Measurements from ENCODE around the gene CHORDC1.
"Not testable (repeated sequence)": the region's sequence is repeated elsewhere in the genome, so short reads cannot be mapped to it uniquely, and the experiment has no call there.

CHORDC1 gene

DNA sequence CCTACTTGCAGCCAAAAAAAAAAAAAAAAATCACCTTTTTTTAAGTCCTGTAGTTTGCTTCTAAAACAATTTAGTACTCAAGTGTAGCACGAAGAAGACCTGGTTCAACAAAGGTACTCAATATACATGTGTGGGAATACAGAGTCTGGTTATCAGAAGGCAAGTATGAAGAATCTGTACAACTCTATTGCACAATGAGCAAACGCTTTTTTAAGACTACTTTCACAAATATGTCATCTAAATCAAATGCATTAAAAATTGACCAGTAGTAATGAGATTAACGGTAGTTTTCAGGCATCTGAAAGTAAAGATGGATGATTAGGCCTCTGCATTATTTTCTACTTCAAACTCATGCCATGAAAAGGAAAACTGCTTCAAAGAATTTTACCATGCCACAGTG is 9.5 kb downstream of the CHORDC1 start:
- DNase-seq = no peak

DNA sequence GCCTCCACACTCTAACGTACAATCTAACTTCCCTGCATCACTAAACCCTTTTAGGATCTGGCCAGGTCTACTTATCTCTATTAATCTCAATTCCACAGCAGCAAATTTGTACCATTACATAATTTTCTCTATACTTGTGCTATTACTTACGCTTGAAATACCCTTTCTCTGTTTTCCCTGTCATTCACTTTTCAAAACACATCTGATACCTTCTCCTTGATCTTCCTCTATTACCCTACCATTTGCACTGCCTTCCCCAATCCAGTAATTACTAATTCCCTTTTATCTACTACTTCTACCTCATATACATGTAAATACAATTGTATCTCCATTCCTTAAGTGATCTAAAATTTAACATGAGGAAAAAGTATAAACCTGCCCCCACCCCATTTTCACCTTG is 14.0 kb downstream of the CHORDC1 start:
- no peak for DNase-seq

DNA sequence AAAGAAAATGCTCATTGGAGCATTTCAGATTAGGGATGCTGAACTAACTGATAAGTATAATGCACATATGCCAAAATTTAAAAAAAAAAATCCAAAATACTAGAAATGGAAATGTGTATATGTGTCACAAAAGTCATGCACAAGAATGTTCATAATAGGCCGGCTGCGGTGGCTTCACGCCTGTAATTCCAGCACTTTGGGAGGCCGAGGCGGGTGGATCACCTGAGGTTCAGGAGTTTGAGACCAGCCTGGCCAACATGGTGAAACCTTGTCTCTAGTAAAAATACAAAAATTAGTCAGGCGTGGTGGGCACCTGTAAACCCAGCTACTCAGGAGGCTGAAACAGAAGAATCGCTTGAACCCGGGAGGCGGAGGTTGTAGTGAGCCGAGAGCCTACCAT is 14.9 kb downstream of the CHORDC1 start:
- DNase-seq = not testable (repeated sequence)

DNA sequence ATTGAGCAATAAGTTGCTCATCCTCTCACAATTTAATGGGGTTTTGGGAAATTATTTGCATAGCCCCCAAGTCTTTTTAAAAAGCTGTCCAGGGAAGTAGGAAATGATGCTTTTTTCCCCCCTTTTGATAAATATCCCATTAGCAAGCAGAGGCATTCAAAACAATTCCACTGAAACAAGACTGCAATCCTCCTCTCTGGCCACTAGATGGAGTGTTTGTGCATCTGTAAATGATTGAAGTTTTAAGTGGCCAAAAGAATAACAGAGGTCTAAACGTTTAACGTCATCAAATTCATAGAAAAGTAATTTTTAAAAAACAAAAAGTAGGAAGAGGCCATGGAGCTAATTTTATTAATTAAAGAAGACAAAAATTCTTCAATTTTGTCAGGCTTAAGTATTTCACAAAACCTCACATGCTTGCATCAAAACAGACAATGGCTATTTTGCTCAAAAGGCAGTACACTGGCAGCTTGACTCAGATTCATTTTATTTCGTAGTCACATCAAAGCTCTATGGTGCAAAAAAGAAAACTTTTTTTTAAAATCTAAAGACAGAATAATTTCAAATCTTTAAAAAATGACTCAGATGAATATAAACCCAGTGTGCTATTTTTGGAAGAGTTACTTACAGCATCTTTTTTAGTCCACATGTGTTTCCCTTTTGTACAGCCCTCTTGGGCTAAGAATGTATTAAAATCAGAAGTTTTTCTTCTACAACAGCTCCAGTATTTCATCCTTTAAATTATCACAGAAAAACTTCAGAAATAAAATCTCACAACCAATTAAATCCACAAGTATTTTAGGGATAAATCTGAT is 17.8 kb downstream of the CHORDC1 start:
- DNase-seq = no peak

DNA sequence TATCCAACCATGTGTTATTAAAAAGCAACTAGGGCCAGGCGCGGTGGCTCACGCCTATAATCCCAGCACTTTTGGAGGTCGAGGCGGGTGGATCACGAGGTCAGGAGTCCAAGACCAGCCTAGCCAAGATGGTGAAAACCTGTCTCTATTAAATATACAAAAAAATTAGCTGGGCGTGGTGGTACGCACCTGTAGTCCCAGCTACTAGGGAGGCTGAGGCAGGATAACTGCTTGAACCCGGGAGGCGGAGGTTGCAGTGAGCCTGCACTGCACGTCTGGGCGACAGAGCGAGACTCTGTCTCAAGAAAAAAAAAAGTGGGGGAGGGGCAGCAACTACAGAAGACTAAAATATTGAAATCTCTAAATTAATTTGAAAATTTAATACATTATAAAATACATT is 18.4 kb downstream of the CHORDC1 start:
- DNase-seq = no peak

DNA sequence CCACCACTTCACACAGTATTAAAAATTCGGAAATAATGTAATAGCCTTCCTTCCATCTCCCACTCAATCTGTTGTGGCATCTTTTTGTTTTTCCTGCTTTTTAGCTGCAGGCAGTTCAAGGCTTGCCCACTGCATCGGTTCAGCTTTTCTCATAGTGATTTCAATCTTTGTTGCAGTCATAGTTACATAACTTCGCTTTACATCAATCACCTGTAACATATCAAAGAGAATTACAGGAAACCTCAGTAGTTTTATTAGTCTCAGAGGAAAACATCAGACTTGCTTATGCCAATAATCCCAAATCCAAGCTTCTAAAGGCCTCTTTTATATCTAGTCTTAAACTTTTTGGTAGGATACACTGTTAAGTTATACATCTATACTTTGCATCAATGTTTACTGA is 20.5 kb downstream of the CHORDC1 start:
- no peak for DNase-seq

DNA sequence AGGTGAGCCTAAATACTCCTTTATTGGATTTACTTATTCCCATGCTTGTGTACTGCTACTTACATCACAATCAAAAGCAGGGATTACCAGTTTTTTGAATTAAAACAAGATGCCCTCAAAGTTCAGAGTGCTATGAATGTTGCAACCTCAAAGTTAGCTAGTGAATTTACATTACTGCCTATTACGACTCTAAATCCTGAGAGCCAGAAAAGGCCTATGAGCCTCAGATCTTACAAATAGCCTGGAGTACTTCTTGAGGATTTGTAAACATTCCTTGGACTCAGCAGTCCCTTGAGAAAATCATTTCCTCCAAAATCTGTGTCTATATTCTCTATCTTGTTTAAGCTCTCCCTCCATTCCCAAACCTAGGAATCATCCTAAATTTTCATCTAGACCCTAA is 25.5 kb downstream of the CHORDC1 start:
- no peak for DNase-seq

DNA sequence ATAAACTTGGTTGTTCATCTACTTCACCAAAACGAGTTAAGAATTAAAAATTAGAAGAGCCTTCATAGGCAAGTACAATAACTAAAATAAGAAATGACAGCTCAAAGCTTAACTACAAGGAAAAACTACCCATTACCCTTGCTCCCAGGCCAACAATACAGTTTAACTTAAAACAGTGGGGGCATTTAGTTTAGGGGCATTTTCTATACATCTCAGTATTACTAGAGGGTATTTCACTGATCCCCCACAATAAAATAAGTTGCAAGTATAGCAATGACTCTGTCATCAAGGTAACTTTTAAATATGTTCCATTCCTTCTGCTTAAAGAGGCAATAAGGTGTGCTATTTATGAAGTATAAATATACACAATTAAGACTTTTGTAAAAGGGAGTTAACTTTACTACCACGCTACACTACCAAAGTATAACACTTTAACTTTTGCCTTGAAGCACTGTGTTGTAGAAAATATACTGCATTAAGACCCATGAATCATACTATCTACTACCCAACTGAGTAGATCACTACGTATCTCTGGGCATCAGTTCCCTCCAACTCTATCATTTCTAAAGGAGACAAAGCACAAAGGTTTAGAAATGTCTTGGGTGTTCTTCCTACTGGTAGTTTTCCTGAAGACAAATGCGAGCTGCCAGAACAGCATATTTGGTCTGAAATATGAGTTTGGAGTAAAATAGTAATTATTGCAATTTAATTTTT is 29.8 kb downstream of the CHORDC1 start:
- DNase-seq = no peak

DNA sequence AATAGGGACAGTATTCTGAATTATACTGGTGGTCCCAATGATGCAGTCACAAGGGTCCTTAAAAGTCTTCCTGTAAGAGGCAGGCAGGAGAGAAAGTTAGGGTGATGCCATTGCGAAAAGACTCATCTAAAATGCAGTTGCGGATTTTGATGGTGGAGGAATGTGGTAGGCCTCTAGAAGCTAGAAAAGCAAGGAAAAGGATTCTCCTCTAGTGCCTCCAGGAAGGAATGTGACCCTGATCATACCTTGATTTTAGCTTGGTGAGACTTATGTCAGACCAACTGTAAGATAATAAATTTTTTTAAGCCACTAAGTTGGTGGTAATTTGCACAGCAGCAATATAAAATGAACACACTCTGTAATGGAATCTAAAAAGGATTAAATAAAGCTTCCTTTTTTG is 33.8 kb downstream of the CHORDC1 start:
- no peak for DNase-seq

DNA sequence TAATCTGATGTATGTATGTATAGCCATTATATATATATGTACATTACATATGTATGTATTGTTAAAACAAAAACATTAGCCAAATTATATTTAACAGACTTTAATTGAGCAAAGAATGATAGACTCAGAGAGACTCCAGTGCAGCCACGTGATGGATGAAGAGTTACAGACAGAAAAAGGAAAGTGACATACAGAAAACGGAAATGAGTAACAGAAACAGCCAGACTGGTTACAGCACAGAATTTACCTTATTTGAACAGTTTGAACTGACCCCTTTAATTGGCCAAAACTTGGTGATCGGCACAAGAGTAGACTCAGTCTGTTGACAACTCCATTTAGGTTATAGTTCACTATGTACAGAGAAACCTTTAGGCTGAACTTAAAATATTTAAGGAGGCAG is 35.0 kb downstream of the CHORDC1 start:
- DNase-seq = no peak

DNA sequence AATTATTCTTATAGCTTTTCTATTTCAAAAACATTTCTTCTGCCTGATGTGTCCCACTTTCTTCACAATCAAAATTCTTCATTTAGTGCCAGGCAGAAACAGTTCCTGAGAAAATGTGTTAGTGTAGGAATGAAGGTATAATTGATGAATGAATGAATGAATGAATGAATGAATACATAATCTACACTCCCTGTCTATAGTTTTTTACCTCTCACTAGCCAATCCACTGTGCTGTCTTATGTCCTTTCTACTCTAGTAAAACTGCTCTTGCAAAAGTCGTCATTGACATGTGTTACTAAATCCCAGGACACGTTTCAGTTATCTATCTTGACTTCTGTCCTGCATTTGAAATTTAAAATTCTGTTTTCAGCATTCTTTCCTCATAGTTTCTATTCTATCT is 42.9 kb downstream of the CHORDC1 start:
- no peak for DNase-seq

DNA sequence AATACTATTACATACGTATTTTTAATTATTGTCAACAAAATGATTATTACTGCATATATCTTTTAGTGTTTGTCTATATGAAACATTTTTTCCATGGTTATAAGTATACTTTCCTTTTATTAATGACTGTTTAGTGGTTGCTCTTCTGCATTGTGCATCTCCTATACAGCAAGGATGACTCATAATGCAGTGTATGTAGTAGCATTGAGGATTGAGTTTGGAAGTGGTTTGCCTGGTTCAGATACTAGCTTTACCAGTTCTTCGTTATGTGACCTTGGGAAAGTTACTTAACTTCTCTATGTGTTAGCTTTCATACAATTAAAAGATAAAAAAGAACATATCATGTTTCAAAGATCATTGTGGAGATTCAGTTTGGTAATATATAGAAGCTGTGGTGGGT is 44.1 kb downstream of the CHORDC1 start:
- DNase-seq = no peak

DNA sequence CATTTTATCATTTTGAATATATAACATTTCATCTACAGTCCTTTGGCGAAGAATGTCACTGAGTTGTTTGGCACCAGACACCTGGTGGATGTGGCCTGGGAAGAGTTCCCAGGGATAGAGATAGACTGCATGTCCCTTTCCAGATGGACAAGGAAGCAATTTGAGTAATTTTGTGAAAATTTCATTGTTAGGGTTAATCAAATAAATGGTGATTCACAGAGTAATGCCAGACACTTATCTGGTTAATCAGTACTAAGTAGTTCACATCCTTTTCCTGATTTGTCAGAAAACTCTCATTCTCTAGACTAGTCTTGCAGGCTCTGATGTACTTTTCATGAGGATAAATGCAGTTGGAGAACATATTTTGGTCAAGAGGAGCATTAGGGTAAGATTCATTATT is 46.8 kb downstream of the CHORDC1 start:
- no peak for DNase-seq

DNA sequence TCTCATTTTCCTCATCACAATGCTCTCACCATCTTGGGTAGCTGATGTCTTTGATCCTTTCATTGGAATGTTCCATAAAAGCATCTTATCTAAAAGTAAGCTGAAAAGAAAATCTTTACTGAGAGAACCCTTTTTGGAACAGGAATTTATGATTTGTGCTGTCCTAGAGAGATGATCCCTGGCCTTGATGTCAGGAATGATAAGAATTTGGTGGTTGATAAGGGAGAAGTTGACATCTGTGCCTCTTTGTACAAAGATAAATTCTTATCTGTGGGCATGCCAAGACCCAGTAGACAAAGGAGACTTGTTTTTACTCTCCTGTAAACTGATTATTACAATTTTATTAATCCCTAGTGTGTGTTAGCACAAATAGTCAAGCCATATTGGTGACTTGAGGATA is 51.5 kb downstream of the CHORDC1 start:
- DNase-seq = no peak

DNA sequence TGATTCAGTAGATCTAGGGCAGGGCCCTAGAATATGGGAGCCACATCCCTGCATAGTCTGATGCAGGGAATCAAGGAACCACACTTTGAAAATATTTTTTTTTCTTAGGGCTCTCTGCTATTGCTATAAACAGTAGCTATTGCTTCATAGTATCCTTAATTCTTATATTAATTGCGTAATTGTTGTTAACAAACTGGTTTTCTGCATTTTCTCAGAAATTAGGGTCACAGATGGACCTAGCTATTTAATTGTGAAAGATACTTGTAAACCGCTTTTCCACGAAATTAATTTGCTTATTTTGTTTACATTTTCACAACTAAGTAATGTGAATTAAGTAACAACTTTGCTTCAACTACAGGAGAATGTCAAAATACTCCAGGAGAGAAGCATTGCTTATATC is 54.3 kb downstream of the CHORDC1 start:
- DNase-seq = no peak

DNA sequence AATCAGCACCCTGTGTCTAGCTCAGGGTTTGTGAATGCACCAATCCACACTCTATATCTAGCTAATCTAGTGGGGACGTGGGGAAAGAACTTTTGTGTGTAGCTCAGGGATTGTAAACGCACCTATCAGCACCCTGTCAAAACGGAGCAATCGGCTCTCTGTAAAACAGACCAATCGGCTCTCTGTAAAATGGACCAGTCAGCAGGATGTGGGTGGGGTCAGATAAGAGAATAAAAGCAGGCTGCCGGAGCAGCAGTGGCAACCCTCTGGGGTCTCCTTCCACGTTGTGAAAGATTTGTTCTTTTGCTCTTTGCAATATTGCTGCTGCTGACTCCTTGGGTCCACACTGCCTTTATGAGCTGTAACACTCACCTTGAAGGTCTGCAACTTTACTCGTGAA is 55.1 kb downstream of the CHORDC1 start:
- not testable (repeated sequence) for DNase-seq

DNA sequence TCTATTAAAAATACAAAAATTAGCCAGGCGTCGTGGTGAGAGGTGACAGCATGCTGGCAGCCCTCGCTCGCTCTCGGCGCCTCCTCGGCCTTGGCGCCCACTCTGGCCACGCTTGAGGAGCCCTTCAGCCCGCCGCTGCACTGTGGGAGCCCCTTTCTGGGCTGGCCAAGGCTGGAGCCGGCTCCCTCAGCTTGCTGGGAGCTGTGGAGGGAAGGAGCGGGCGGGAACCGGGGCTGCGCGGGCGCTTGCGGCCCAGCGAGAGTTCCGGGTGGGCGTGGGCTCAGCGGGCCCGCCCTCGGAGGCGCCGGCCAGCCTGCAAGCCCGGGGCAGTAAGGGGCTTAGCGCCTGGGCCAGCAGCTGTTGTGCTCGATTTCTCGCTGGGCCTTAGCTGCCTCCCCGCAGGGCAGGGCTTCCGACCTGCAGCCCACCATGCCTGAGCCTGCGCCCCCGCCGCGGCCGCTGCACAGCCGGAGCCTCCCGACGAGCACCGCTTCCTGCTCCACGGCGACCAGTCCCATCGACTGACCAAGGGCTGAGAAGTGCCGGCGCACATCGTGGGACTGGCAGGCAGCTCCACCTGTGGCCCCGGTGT is 55.8 kb downstream of the CHORDC1 start:
- DNase-seq = not testable (repeated sequence)

All from activated CD4-positive, alpha-beta T cell treated with anti-CD3 and anti-CD28 coated beads for 4 hours (primary cell).